Activated naive CD4-positive, alpha-beta T cell treated with anti-CD3 and anti-CD28 coated beads, Interleukin-2, amount 10 ng/mL, durations not matched to agents 7 days and 5 days (primary cell): ENCODE data around the gene ARVCF.
"Not testable (repeated sequence)": the region's sequence is repeated elsewhere in the genome, so short reads cannot be mapped to it uniquely, and the experiment has no call there.

Source experiments
- CTCF ChIA-PET: fragments of 350-600 bp; sonication (Branson Sonifier 250); formaldehyde crosslinking; loops from one replicate; lab custom pipeline; 2021; ENCODE audit warnings: antibody characterized with exemption; lab: Charles Lee
- DNase-seq: peaks from one replicate; pipeline ENCODE4 v3.0.0-alpha.2; 2020
- H3K27ac Mint-ChIP-seq: one replicate; pipeline ENCODE4 v1.8.0; 2021; ENCODE audit warnings: mild to moderate bottlenecking, moderate library complexity, mixed read lengths
- H3K27me3 Mint-ChIP-seq: one replicate; pipeline ENCODE4 v1.8.0; 2021; ENCODE audit warnings: mild to moderate bottlenecking, mixed read lengths
- H3K36me3 Mint-ChIP-seq: one replicate; pipeline ENCODE4 v1.8.0; 2021; ENCODE audit warnings: mixed read lengths
- H3K4me1 Mint-ChIP-seq: one replicate; pipeline ENCODE4 v1.8.0; 2021; ENCODE audit warnings: mixed read lengths
- H3K4me3 Mint-ChIP-seq: one replicate; pipeline ENCODE4 v1.8.0; 2021; ENCODE audit warnings: mild to moderate bottlenecking, moderate library complexity, mixed read lengths
- H3K9me3 Mint-ChIP-seq: one replicate; pipeline ENCODE4 v1.8.0; 2021; ENCODE audit warnings: mixed read lengths

ARVCF gene

GRCh38 chr22:19932367-19933206, 84.0 kb downstream of the ARVCF start:
- Mint-ChIP-seq H3K9me3 (peaks cover 14% of the 10 kb centered on the region), H3K36me3 (peaks cover 17% of the 10 kb centered on the region), H3K27ac (no peak overlapping the region), H3K4me1 (peaks cover 2% of the 10 kb centered on the region), H3K4me3 (no peak overlapping the region), H3K27me3 (no peaks in the 10 kb centered on the region)
- CTCF ChIA-PET: no interaction called here
- no peak for DNase-seq

- H3K9me3 Mint-ChIP-seq: peaks cover 12% of the 10 kb centered on the region
- H3K4me1 Mint-ChIP-seq: peaks cover 2% of the 10 kb centered on the region
- H3K4me3 Mint-ChIP-seq: no peak overlapping the region
- H3K27ac Mint-ChIP-seq: no peak overlapping the region
- no peak for DNase-seq
- CTCF ChIA-PET: no interaction called here
- H3K36me3 Mint-ChIP-seq: peaks cover 13% of the 10 kb centered on the region
- no peaks in the 10 kb centered on the region for H3K27me3 Mint-ChIP-seq
Observed at GRCh38 chr22:19931514-19931913, 85.1 kb downstream of the ARVCF start.

GRCh38 chr22:19930551-19931486, 85.8 kb downstream of the ARVCF start:
- peaks cover 2% of the 10 kb centered on the region for H3K4me1 Mint-ChIP-seq
- no peak for DNase-seq
- peaks cover 7% of the 10 kb centered on the region for H3K9me3 Mint-ChIP-seq
- no peak overlapping the region for H3K4me3 Mint-ChIP-seq
- H3K27ac Mint-ChIP-seq: no peak overlapping the region
- H3K27me3 Mint-ChIP-seq: no peaks in the 10 kb centered on the region
- H3K36me3 Mint-ChIP-seq: peaks cover 7% of the 10 kb centered on the region
- CTCF ChIA-PET: no interaction called here

GRCh38 chr22:19929586-19930550, 86.8 kb downstream of the ARVCF start:
- no peak for DNase-seq
- Mint-ChIP-seq H3K36me3 (no peaks in the 10 kb centered on the region), H3K4me1 (peaks cover 2% of the 10 kb centered on the region), H3K27ac (no peak overlapping the region), H3K27me3 (no peaks in the 10 kb centered on the region), H3K4me3 (no peak overlapping the region), H3K9me3 (no peaks in the 10 kb centered on the region)
- CTCF ChIA-PET: no interaction called here

- H3K4me3 Mint-ChIP-seq: no peak overlapping the region
- no peak for DNase-seq
- H3K27ac Mint-ChIP-seq: no peak overlapping the region
- CTCF ChIA-PET: no interaction called here
- peaks cover 2% of the 10 kb centered on the region for H3K4me1 Mint-ChIP-seq
- no peaks in the 10 kb centered on the region for H3K27me3 Mint-ChIP-seq
- no peaks in the 10 kb centered on the region for H3K36me3 Mint-ChIP-seq
- H3K9me3 Mint-ChIP-seq: no peaks in the 10 kb centered on the region
Observed at GRCh38 chr22:19928207-19928606, 88.4 kb downstream of the ARVCF start.

- H3K4me1 Mint-ChIP-seq: peaks cover 2% of the 10 kb centered on the region
- H3K27ac Mint-ChIP-seq: no peak overlapping the region
- no peaks in the 10 kb centered on the region for H3K27me3 Mint-ChIP-seq
- DNase-seq: no peak
- no peak overlapping the region for H3K4me3 Mint-ChIP-seq
- CTCF ChIA-PET: no interaction called here
- H3K9me3 Mint-ChIP-seq: no peaks in the 10 kb centered on the region
- no peaks in the 10 kb centered on the region for H3K36me3 Mint-ChIP-seq
Observed at GRCh38 chr22:19927696-19928095, 88.9 kb downstream of the ARVCF start.

- not testable (repeated sequence) for H3K4me1 Mint-ChIP-seq, H3K4me3 Mint-ChIP-seq, H3K36me3 Mint-ChIP-seq, H3K27ac Mint-ChIP-seq, H3K9me3 Mint-ChIP-seq, H3K27me3 Mint-ChIP-seq, DNase-seq
- CTCF ChIA-PET: interaction anchor here (1.0 kb wide), 1 partner anchor 195 kb away, joined by 4 read pairs; no protein-coding TSS in a partner anchor
Observed at GRCh38 chr22:19926028-19926427, 90.6 kb downstream of the ARVCF start.

GRCh38 chr22:19923914-19924513, 92.6 kb downstream of the ARVCF start:
- no peak overlapping the region for H3K4me3 Mint-ChIP-seq
- no peaks in the 10 kb centered on the region for H3K27me3 Mint-ChIP-seq
- CTCF ChIA-PET: interaction anchor here (0.7 to 1.3 kb wide), 2 partner anchors 25 to 229 kb away, joined by 3 to 4 read pairs; no protein-coding TSS in a partner anchor
- H3K4me1 Mint-ChIP-seq: no peaks in the 10 kb centered on the region
- no peaks in the 10 kb centered on the region for H3K9me3 Mint-ChIP-seq
- H3K27ac Mint-ChIP-seq: no peak overlapping the region
- no peak for DNase-seq
- H3K36me3 Mint-ChIP-seq: no peaks in the 10 kb centered on the region

- Mint-ChIP-seq H3K36me3 (peaks cover 3% of the 10 kb centered on the region), H3K27ac (no peak overlapping the region), H3K27me3 (no peaks in the 10 kb centered on the region), H3K9me3 (no peaks in the 10 kb centered on the region), H3K4me3 (no peak overlapping the region), H3K4me1 (no peaks in the 10 kb centered on the region)
- DNase-seq: no peak
- CTCF ChIA-PET: interaction anchor here (0.6 kb wide), 1 partner anchor 76 kb away, joined by 3 read pairs; no protein-coding TSS in a partner anchor
Observed at GRCh38 chr22:19921544-19922081, 95.0 kb downstream of the ARVCF start.
